GM21360 (cell line): ENCODE measurements around the gene BMPR1A.
A peak's percentile ranks its signal among the peaks of the same experiment; 100 is the strongest.
"Not testable (repeated sequence)": the region's sequence is repeated elsewhere in the genome, so short reads cannot be mapped to it uniquely, and the experiment has no call there.

Experiments
- ATAC-seq: cut with Tn5 transposase; IDR thresholded peaks from one replicate; pipeline ENCODE4 v1.9.1; 2021; ENCODE audit warnings: mild to moderate bottlenecking, moderate library complexity; ENCODE audit not compliant: unreplicated experiment

Gene BMPR1A

DNA sequence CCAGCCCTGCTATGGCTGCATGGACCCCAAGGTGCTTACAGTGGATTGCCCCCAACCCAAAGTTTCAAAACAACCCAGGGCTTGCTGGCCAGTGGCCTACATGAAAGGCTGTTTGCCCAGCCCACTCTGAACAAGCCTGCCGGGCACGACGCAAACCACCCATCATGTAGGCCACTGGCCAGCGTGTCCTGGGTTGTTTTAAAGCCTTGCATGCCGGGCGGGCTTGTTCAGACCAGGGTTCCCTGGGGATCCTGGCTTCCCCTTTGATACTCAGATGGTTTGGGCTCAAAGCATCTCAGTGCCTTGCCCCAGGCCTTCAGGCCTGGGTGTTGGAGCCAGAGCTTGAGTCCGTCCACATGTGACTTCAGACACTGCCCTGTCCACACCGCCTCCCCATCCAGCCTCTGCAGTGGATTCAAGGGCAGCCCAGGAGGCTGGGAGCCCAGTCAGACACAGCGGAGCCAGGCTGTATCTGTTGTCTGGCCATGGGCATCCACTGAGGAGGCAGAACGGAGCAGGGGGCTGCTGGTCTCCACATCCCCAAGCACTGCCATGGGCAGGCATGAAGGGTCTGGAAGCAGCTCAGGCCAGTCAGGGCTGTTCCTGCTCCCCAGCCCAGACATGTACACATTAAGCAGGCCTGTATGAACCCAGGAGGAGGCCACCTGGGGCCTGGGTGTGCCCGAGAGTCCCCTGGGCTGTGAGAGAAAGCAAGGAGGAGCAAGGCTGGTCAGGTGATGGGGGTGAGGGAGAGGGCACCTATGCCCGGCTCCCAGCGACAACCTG is 207.8 kb downstream of the BMPR1A start:
- ATAC-seq: no peak

- no peak for ATAC-seq
Measured at GRCh38 chr10:86964847-86965190, 208.4 kb downstream of the BMPR1A start.

GRCh38 chr10:86965986-86966654 is 209.7 kb downstream of the BMPR1A start:
- ATAC-seq: no peak

- no peak for ATAC-seq
Measured at GRCh38 chr10:86967481-86967941, 211.1 kb downstream of the BMPR1A start.

GRCh38 chr10:86968271-86968993 is 212.0 kb downstream of the BMPR1A start, which contains the start of gene ADIRF:
Gene ADIRF (plus strand): TSS chr10:86968482. CDS start chr10:86968545, 63 bp downstream.
- no peak for ATAC-seq

GRCh38 chr10:86968994-86969355 is 212.6 kb downstream of the BMPR1A start:
- no peak for ATAC-seq

- no peak for ATAC-seq
Measured at GRCh38 chr10:86969421-86970041, 213.1 kb downstream of the BMPR1A start.

DNA sequence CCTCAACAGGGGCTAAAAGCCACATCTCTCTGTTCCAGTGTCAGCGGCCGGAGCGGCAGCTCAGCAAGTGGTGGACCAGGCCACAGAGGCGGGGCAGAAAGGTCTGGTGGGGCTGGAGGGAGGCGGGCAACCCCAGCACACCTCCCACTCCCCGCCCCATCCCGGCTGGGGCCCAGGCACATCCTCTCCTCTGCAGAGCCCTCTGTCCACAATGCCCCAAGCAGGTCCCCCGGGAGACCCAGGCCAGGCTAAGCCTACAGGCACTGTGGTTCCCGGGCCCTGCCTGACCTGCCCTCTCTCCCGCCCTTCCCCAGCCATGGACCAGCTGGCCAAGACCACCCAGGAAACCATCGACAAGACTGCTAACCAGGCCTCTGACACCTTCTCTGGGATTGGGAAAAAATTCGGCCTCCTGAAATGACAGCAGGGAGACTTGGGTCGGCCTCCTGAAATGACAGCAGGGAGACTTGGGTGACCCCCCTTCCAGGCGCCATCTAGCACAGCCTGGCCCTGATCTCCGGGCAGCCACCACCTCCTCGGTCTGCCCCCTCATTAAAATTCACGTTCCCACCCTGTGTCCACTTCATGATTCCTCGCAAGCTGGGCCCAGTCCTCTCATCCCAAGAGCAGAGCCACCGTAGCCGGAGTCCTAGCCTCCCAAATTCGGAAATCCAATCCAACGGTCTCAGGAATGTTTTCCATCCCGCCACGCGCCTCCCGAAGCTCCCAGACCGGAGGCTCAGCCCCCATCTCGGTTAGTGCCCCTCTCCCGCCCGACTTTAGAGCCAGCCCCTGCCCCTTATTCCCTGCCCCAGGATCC is 214.0 kb downstream of the BMPR1A start:
- ATAC-seq: no peak

GRCh38 chr10:86970982-86971231 is 214.5 kb downstream of the BMPR1A start:
- ATAC-seq: no peak

GRCh38 chr10:86971232-86971991 is 215.0 kb downstream of the BMPR1A start:
- ATAC-seq: peak; percentile 69

- ATAC-seq: no peak
Measured at GRCh38 chr10:86972613-86973380, 216.4 kb downstream of the BMPR1A start.

DNA sequence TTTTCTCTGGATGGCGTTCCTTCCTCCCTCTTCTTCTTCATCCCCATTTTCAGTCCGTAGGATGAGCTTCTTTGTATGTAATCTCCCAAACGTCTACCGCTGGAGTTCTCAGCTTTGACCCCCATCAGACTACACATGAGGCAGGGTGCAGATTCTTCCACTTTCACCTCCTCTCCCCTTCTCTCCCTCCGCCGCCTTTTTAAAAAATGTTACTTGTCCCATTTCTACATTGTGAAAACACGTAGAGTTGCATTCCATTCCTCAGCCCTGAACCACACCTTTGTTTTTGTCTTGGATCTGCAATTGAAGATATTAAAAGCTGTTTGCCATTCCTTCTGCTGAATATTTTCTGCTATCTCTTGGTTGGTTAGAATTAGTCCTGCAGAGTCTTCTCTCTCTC is 218.1 kb downstream of the BMPR1A start:
- no peak for ATAC-seq

DNA sequence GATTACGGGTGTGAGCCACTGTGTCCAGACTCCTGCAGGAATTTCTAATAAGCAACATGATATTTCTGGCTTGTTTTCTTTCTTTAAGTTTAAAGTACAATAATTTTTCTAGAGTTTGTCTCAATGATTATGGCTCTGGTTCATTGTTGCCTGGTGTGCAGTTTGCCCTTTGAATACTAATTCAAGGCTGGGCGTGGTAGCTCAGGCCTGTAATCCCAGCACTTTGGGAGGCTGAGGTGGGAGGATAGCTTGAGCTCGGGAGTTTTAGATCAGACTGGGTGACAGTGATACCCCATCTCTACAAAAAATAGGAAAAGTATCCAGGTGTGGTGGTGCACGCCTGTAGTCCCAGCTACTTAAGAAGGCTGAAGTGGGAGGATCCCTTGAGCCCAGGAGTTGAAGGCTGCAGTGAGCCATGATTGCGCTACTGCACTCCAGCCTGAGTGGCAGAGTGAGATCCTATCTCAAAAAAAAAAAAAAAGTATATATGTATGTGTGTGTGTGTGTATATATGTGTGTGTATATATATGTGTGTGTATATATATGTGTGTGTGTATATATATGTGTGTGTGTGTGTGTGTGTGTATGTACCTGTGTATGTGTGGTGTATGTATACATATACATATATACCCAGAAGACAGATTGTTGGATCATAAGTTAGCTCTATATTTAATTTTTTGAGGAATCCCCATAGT is 220.1 kb downstream of the BMPR1A start:
- no peak for ATAC-seq

DNA sequence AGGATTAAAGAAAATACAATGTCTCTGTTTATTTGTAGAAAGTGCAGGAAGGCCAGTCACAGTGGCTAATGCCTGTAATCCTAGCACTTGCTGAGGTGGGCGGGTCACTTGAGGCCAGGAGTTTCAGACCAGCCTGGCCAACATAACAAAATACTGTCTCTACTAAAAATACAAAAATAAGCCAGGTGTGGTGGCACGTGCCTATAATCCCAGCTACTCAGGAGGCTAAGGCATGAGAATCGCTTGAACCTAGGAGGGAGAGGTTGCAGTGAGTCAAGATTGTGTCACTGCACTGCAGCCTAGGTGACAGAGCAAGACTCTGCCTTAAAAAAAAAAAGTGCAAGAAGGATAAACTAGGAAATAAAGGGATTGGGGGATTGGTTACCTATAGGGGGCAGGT is 222.0 kb downstream of the BMPR1A start:
- not testable (repeated sequence) for ATAC-seq

- ATAC-seq: no peak
Measured at GRCh38 chr10:86979296-86979818, 222.9 kb downstream of the BMPR1A start.

- ATAC-seq: no peak
Measured at GRCh38 chr10:86979977-86980448, 223.6 kb downstream of the BMPR1A start.

DNA sequence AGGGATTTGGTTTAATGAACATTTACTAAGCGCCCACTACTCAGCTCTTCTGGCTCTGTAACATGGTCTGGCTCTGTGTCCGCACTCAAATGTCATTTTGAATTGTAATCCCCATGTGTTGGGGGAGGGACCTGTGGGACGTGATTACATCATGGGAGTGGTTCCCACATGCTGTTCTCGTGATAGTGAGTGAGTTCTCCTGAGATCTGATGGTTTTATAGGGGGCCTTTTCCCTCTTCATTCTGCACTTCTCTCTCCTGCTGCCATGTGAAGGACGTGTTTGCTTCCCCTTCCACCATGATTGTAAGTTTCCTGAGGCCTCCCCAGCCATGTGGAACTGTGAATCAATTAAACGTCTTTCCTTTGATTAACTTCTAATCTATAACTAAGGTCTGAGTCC is 224.6 kb downstream of the BMPR1A start:
- not testable (repeated sequence) for ATAC-seq

DNA sequence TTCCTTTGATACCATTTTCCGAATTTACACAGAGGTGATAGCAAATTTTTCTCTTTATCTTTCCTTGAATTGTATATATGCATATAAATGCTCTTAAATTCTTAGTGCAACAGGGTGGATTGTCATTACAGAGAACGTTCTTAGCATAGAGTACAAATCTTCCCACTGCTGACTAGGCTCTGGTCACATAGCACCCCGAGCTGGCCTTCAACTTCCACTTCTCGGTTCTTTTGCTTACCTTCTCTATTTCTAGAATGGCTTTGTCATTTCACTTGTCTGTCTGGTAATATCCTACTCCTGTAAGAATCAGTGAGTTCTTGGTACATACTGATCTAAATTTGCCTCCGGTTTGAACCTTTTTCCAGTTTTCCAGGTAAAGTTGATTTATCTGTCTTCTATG is 225.3 kb downstream of the BMPR1A start:
- ATAC-seq: no peak
